22Rv1 (cell line): Measurements from ENCODE around the gene MEX3A.
"Not testable (repeated sequence)": the region's sequence is repeated elsewhere in the genome, so short reads cannot be mapped to it uniquely, and the experiment has no call there.

Source experiments
- CTCF ChIP-seq: fragments of 450-650 bp; IDR thresholded peaks from 2 replicates; pipeline ENCODE4 v1.5.1; 2017; ENCODE audit warnings: mild to moderate bottlenecking
- ZFX ChIP-seq: fragments of 450-650 bp; IDR thresholded peaks from 2 replicates; pipeline ENCODE4 v1.6.1; 2017; ENCODE audit warnings: antibody characterized with exemption, borderline replicate concordance

- not testable (repeated sequence) for TF ChIP-seq CTCF, ZFX
Observed at GRCh38 chr1:156125544-156125943, 43.3 kb upstream of the MEX3A start.
